H9 (cell line): Measurements from ENCODE around the gene CD2AP. TPM values are rescaled to one million over a fixed set of nuclear protein-coding genes. Genes with fewer than 3 reads are reported as not detected.

Experiments used
- DNase-seq: peaks from one replicate; pipeline ENCODE4 v3.0.0-alpha.2; 2017
- H2AFZ ChIP-seq: one replicate; pipeline ENCODE4 v1.6.1; 2013; ENCODE audit warnings: mild to moderate bottlenecking, low read length, control low read depth, moderate library complexity
- H2AK5ac ChIP-seq: 2 replicates; pipeline ENCODE4 v1.6.1; 2013; ENCODE audit warnings: low read length, control low read depth, mixed read lengths; ENCODE audit not compliant: insufficient read length
- H2BK120ac ChIP-seq: one replicate; pipeline ENCODE4 v1.6.1; 2013; ENCODE audit warnings: low read depth, mild to moderate bottlenecking, low read length, control low read depth, inconsistent platforms; ENCODE audit not compliant: poor library complexity, severe bottlenecking
- H2BK12ac ChIP-seq: 2 replicates; pipeline ENCODE4 v1.6.1; 2013; ENCODE audit warnings: low read length, control low read depth, mixed read lengths, low read depth; ENCODE audit not compliant: insufficient read length
- H2BK15ac ChIP-seq: 2 replicates; pipeline ENCODE4 v1.6.1; 2013; ENCODE audit warnings: low read depth, low read length, control low read depth
- H2BK20ac ChIP-seq: one replicate; pipeline ENCODE4 v1.6.1; 2013; ENCODE audit warnings: low read depth, mild to moderate bottlenecking, low read length, control low read depth, inconsistent platforms; ENCODE audit not compliant: poor library complexity, severe bottlenecking
- H2BK5ac ChIP-seq: 2 replicates; pipeline ENCODE4 v1.6.1; 2013; ENCODE audit warnings: low read length, control low read depth, mixed read lengths; ENCODE audit not compliant: insufficient read length
- H3K14ac ChIP-seq: 2 replicates; pipeline ENCODE4 v1.6.1; 2013; ENCODE audit warnings: low read length, control low read depth; ENCODE audit not compliant: insufficient read depth
- H3K18ac ChIP-seq: 2 replicates; pipeline ENCODE4 v1.6.1; 2013; ENCODE audit warnings: low read depth, mild to moderate bottlenecking, mixed read lengths, low read length, control low read depth; ENCODE audit not compliant: insufficient read length
- H3K23ac ChIP-seq: 2 replicates; pipeline ENCODE4 v1.6.1; 2013; ENCODE audit warnings: low read length, control low read depth, mixed read lengths, low read depth; ENCODE audit not compliant: insufficient read length
- H3K23me2 ChIP-seq: 2 replicates; pipeline ENCODE4 v1.6.1; 2013; ENCODE audit warnings: low read depth, mild to moderate bottlenecking, mixed read lengths, low read length, control low read depth; ENCODE audit not compliant: insufficient read length, poor library complexity, severe bottlenecking
- H3K27ac ChIP-seq: 2 replicates; pipeline ENCODE4 v1.5.1; 2013; ENCODE audit warnings: low read length, control low read depth, mixed read lengths, low read depth; ENCODE audit not compliant: insufficient read length
- H3K27me3 ChIP-seq: 2 replicates; pipeline ENCODE4 v1.6.1; 2013; ENCODE audit warnings: low read length, control low read depth, inconsistent platforms; ENCODE audit not compliant: insufficient read depth
- H3K4ac ChIP-seq: 2 replicates; pipeline ENCODE4 v1.6.1; 2013; ENCODE audit warnings: low read depth, mild to moderate bottlenecking, control low read depth, inconsistent platforms, low read length, moderate library complexity
- H3K4me1 ChIP-seq: 2 replicates; pipeline ENCODE4 v1.6.1; 2013; ENCODE audit warnings: low read length, control low read depth, inconsistent platforms; ENCODE audit not compliant: insufficient read depth
- H3K4me2 ChIP-seq: 2 replicates; pipeline ENCODE4 v1.6.1; 2013; ENCODE audit warnings: low read length, control low read depth, mixed read lengths; ENCODE audit not compliant: insufficient read length, insufficient read depth
- H3K56ac ChIP-seq: 2 replicates; pipeline ENCODE4 v1.6.1; 2013; ENCODE audit warnings: low read depth, mild to moderate bottlenecking, mixed read lengths, low read length, control low read depth; ENCODE audit not compliant: insufficient read length
- H3K79me1 ChIP-seq: 2 replicates; pipeline ENCODE4 v1.6.1; 2013; ENCODE audit warnings: low read depth, mild to moderate bottlenecking, moderate library complexity, low read length, control low read depth, inconsistent platforms; ENCODE audit not compliant: insufficient read depth, poor library complexity, severe bottlenecking
- H3K79me2 ChIP-seq: 2 replicates; pipeline ENCODE4 v1.6.1; 2013; ENCODE audit warnings: low read length, control low read depth, inconsistent platforms; ENCODE audit not compliant: insufficient read depth
- H3K9ac ChIP-seq: 2 replicates; pipeline ENCODE4 v1.6.1; 2013; ENCODE audit warnings: low read length, control low read depth, mixed read lengths; ENCODE audit not compliant: insufficient read length; ENCODE audit errors: extremely low read depth
- H3K9me3 ChIP-seq: one replicate; pipeline ENCODE4 v1.6.1; 2013; ENCODE audit warnings: low read depth, low read length, inconsistent platforms; ENCODE audit not compliant: control insufficient read depth
- H3T11ph ChIP-seq: one replicate; pipeline ENCODE4 v1.6.1; 2013; ENCODE audit warnings: mild to moderate bottlenecking, low read length, control low read depth, inconsistent platforms
- H4K20me1 ChIP-seq: one replicate; pipeline ENCODE4 v1.6.1; 2013; ENCODE audit not compliant: control insufficient read depth, insufficient read length, insufficient read depth
- H4K5ac ChIP-seq: 2 replicates; pipeline ENCODE4 v1.6.1; 2013; ENCODE audit warnings: low read depth, mild to moderate bottlenecking, mixed read lengths, low read length, control low read depth; ENCODE audit not compliant: insufficient read length
- H4K8ac ChIP-seq: replicated peaks from 2 replicates; pipeline ENCODE4 v1.6.1; 2013; ENCODE audit warnings: low read length, control low read depth, mixed read lengths, low read depth; ENCODE audit not compliant: insufficient read length
- H4K91ac ChIP-seq: 2 replicates; pipeline ENCODE4 v1.6.1; 2013; ENCODE audit warnings: low read depth, mild to moderate bottlenecking, moderate library complexity, mixed read lengths, low read length, control low read depth; ENCODE audit not compliant: insufficient read length
- H3K27ac Mint-ChIP-seq, 3 experiments: 2 replicates in 2 of 3; 3 replicates in 1 of 3; pipeline ENCODE4 v1.8.0; 2020 to 2021; ENCODE audit warnings: mixed read lengths in 3 of 3, mild to moderate bottlenecking in 1 of 3, moderate library complexity in 1 of 3
- H3K27me3 Mint-ChIP-seq: 2 replicates; pipeline ENCODE4 v1.8.0; 2021; ENCODE audit warnings: low read depth, mild to moderate bottlenecking, moderate library complexity, mixed read lengths
- H3K36me3 Mint-ChIP-seq, 3 experiments: 2 replicates in 2 of 3; 3 replicates in 1 of 3; pipeline ENCODE4 v1.8.0; 2020 to 2021; ENCODE audit warnings: low read depth in 3 of 3, mixed read lengths in 3 of 3; ENCODE audit not compliant: insufficient read depth in 1 of 3
- H3K4me1 Mint-ChIP-seq, 2 experiments: 2 replicates each; pipeline ENCODE4 v1.8.0; 2020; ENCODE audit warnings: mixed read lengths in 2 of 2
- H3K4me3 Mint-ChIP-seq, 2 experiments: 2 replicates in 1 of 2; 3 replicates in 1 of 2; pipeline ENCODE4 v1.8.0; 2020 to 2021; ENCODE audit warnings: mild to moderate bottlenecking in 2 of 2, mixed read lengths in 2 of 2, moderate library complexity in 1 of 2
- H3K9me3 Mint-ChIP-seq, 2 experiments: 2 replicates in 1 of 2; 3 replicates in 1 of 2; pipeline ENCODE4 v1.8.0; 2020; ENCODE audit warnings: mild to moderate bottlenecking in 2 of 2, mixed read lengths in 2 of 2, moderate library complexity in 1 of 2
- WGBS: extraction: QIAGEN DNeasy Blood & Tissue Kit; methylation state at CpG from one replicate; pipeline ENCODE4 v1.1.7; 2013; ENCODE audit warnings: missing lambda C conversion rate, low lambda C conversion rate, mixed read lengths; ENCODE audit not compliant: insufficient read length; ENCODE audit errors: extremely low coverage; 5-methylcytosine and 5-hydroxymethylcytosine counted together
- total RNA-seq: library from RNA; stranded (reverse); gene quantifications from 2 replicates; pipeline ENCODE4 v1.2.1, GENCODE V29; 2021
- TF ChIP-seq, protein P1 (sequence below): fragments of 200-600 bp; sonication (generic); conservative IDR thresholded peaks from 3 replicates; pipeline ENCODE4 v1.8.0; 2021; ENCODE audit warnings: antibody characterized with exemption, mild to moderate bottlenecking

Gene CD2AP
- total RNA-seq, 1 experiment from 2014 or later: 50.1 TPM

GRCh38 chr6:47665112-47665511, 187.5 kb downstream of the CD2AP start:
- H4K91ac ChIP-seq: no peak overlapping the region
- H3K27ac ChIP-seq: no peak overlapping the region
- no peaks in the 10 kb centered on the region for H3K9me3 Mint-ChIP-seq
- H2BK120ac ChIP-seq: no peak overlapping the region
- no CpG with 5 or more reads among the region's 3 CpGs for whole genome bisulfite sequencing
- DNase-seq: no peak
- H3K4me1 Mint-ChIP-seq: peaks cover 25 to 37% of the 10 kb centered on the region in 2 experiments
- H3K14ac ChIP-seq: no peak overlapping the region
- no peak overlapping the region for H3K4ac ChIP-seq
- H3K9me3 ChIP-seq: no peaks in the 10 kb centered on the region
- H2BK20ac ChIP-seq: no peak overlapping the region
- no peaks in the 10 kb centered on the region for H3K79me2 ChIP-seq
- H3K27ac Mint-ChIP-seq: peak overlapping the region in 1 of 3 experiments; percentile 33; a peak in 1 of 7 replicates
- H4K20me1 ChIP-seq: no peaks in the 10 kb centered on the region
- H3K27me3 ChIP-seq: no peaks in the 10 kb centered on the region
- H2BK12ac ChIP-seq: no peak overlapping the region
- H3K4me2 ChIP-seq: no peak overlapping the region
- TF ChIP-seq, protein P1, sequence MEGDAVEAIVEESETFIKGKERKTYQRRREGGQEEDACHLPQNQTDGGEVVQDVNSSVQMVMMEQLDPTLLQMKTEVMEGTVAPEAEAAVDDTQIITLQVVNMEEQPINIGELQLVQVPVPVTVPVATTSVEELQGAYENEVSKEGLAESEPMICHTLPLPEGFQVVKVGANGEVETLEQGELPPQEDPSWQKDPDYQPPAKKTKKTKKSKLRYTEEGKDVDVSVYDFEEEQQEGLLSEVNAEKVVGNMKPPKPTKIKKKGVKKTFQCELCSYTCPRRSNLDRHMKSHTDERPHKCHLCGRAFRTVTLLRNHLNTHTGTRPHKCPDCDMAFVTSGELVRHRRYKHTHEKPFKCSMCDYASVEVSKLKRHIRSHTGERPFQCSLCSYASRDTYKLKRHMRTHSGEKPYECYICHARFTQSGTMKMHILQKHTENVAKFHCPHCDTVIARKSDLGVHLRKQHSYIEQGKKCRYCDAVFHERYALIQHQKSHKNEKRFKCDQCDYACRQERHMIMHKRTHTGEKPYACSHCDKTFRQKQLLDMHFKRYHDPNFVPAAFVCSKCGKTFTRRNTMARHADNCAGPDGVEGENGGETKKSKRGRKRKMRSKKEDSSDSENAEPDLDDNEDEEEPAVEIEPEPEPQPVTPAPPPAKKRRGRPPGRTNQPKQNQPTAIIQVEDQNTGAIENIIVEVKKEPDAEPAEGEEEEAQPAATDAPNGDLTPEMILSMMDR: no peak
- no peak overlapping the region for H3K56ac ChIP-seq
- no peak overlapping the region for H3K9ac ChIP-seq
- H2BK15ac ChIP-seq: no peak overlapping the region
- H3K23me2 ChIP-seq: no peaks in the 10 kb centered on the region
- peaks cover 3% of the 10 kb centered on the region; the same call in 1 of the 2 replicates for H3K4me1 ChIP-seq
- H3K4me3 Mint-ChIP-seq: no peak overlapping the region
- no peak overlapping the region for H4K5ac ChIP-seq
- no peak overlapping the region for H3T11ph ChIP-seq
- H2AFZ ChIP-seq: no peak overlapping the region
- no peak overlapping the region for H2BK5ac ChIP-seq
- no peak overlapping the region for H4K8ac ChIP-seq
- H3K79me1 ChIP-seq: no peaks in the 10 kb centered on the region
- H3K18ac ChIP-seq: no peak overlapping the region
- no peaks in the 10 kb centered on the region for H3K36me3 Mint-ChIP-seq
- H3K27me3 Mint-ChIP-seq: no peaks in the 10 kb centered on the region
- no peak overlapping the region for H2AK5ac ChIP-seq
- H3K23ac ChIP-seq: no peak overlapping the region
